ENCODE measurements around the gene ROGDI.

DNA sequence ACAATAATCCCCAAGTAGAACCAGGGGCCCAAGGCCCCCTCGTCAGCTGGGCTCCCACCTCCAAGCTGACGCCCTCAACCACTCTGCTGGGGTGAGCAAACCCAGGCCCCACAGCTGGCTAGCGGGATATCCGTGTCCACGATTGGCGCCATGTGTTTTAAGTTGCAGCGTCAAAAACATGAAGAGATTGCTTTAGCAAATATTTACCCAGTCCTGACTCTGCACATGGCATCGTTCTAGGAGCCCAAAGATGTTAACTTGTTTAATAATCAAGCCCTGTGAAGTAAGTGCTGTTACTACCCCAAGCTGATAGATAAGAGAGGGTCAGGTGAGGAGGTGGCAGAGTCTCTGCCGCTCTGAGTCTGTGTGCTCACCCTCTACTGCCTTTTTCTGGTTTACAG, 13.9 kb downstream of the ROGDI start:
- TF ChIP-seq, protein P1, sequence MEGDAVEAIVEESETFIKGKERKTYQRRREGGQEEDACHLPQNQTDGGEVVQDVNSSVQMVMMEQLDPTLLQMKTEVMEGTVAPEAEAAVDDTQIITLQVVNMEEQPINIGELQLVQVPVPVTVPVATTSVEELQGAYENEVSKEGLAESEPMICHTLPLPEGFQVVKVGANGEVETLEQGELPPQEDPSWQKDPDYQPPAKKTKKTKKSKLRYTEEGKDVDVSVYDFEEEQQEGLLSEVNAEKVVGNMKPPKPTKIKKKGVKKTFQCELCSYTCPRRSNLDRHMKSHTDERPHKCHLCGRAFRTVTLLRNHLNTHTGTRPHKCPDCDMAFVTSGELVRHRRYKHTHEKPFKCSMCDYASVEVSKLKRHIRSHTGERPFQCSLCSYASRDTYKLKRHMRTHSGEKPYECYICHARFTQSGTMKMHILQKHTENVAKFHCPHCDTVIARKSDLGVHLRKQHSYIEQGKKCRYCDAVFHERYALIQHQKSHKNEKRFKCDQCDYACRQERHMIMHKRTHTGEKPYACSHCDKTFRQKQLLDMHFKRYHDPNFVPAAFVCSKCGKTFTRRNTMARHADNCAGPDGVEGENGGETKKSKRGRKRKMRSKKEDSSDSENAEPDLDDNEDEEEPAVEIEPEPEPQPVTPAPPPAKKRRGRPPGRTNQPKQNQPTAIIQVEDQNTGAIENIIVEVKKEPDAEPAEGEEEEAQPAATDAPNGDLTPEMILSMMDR (IDR thresholded peaks at IDR 0.05; ENCODE audit: low read length): no peak
- no peak for TF ChIP-seq EZH2 (optimal IDR thresholded peaks at IDR 0.05; ENCODE audit: low read depth, low read length)

Data from MM.1S (cell line).